NB4 (cell line): ENCODE measurements around the gene IGSF9B.

ENCODE experiments used
- DNase-seq: peaks from one replicate; pipeline ENCODE4 v3.0.0; 2010; ENCODE audit warnings: low read depth
- H3K4me3 ChIP-seq: one replicate; pipeline ENCODE4 v1.5.1; 2011; ENCODE audit warnings: mild to moderate bottlenecking, low read depth, low read length, moderate library complexity
- MYC ChIP-seq: IDR thresholded peaks from 2 replicates; pipeline ENCODE4 v1.6.1; 2011; ENCODE audit warnings: low read depth, low read length
- POLR2A ChIP-seq: IDR thresholded peaks from 2 replicates; pipeline ENCODE4 v1.6.1; 2011; ENCODE audit warnings: mild to moderate bottlenecking; ENCODE audit not compliant: insufficient read length; ENCODE audit errors: extremely low read depth
- TF ChIP-seq, protein P1 (sequence below): IDR thresholded peaks from 2 replicates; pipeline ENCODE4 v1.6.1; 2011; ENCODE audit warnings: low read depth, low read length
- TF ChIP-seq, protein P2 (sequence below): IDR thresholded peaks from one replicate; pipeline ENCODE4 v1.5.1; 2012; ENCODE audit warnings: low read depth, low read length

IGSF9B gene

DNA sequence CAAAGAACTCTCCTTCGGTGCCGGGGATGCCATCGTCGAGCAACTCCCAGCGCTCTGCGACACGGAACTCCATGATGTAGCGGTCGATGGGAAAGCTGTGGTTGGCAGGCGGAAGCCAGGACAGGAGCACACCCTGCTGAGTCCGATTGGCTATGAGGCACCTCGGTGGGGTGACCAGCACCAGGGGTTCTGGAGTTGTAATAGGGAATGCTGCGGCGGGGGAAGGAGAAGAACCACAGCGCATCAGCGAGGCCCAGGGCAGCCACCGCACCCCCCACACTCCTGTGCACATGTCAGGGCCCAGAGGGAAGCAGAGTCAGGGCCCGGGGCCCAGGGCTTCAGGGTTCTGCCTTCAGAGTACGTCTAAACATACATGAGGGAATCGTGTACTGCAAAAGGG is 31.0 kb downstream of the IGSF9B start:
- TF ChIP-seq POLR2A, result no peak
- no peak for TF ChIP-seq MYC
- TF ChIP-seq, protein P1, sequence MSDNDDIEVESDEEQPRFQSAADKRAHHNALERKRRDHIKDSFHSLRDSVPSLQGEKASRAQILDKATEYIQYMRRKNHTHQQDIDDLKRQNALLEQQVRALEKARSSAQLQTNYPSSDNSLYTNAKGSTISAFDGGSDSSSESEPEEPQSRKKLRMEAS, result no peak
- TF ChIP-seq, protein P2, sequence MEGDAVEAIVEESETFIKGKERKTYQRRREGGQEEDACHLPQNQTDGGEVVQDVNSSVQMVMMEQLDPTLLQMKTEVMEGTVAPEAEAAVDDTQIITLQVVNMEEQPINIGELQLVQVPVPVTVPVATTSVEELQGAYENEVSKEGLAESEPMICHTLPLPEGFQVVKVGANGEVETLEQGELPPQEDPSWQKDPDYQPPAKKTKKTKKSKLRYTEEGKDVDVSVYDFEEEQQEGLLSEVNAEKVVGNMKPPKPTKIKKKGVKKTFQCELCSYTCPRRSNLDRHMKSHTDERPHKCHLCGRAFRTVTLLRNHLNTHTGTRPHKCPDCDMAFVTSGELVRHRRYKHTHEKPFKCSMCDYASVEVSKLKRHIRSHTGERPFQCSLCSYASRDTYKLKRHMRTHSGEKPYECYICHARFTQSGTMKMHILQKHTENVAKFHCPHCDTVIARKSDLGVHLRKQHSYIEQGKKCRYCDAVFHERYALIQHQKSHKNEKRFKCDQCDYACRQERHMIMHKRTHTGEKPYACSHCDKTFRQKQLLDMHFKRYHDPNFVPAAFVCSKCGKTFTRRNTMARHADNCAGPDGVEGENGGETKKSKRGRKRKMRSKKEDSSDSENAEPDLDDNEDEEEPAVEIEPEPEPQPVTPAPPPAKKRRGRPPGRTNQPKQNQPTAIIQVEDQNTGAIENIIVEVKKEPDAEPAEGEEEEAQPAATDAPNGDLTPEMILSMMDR, result no peak
- H3K4me3 ChIP-seq, result no peak overlapping the region
- no peak for DNase-seq

DNA sequence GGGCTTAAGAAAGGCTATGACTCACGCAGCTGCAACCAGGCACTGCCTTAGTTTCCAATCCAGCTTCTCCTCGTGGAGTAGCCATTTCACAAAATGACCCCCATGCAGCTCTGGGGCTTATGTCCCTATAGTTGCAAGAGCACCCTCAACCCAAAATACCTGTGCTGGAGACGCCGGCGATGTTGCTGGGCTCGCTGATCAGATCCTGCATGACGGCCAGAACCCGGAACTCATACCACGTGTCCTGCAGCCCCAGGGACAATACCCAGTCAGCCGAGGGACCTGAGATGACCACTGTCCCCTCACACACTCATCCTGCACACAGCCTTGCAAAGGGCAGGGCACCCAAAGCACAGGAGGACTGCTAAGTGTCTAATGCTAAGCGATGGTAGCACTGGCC is 32.1 kb downstream of the IGSF9B start:
- DNase-seq, result no peak
- TF ChIP-seq, protein P1, result no peak
- no peak for TF ChIP-seq MYC
- TF ChIP-seq, protein P2, result no peak
- TF ChIP-seq POLR2A, result no peak
- H3K4me3 ChIP-seq, result no peak overlapping the region

DNA sequence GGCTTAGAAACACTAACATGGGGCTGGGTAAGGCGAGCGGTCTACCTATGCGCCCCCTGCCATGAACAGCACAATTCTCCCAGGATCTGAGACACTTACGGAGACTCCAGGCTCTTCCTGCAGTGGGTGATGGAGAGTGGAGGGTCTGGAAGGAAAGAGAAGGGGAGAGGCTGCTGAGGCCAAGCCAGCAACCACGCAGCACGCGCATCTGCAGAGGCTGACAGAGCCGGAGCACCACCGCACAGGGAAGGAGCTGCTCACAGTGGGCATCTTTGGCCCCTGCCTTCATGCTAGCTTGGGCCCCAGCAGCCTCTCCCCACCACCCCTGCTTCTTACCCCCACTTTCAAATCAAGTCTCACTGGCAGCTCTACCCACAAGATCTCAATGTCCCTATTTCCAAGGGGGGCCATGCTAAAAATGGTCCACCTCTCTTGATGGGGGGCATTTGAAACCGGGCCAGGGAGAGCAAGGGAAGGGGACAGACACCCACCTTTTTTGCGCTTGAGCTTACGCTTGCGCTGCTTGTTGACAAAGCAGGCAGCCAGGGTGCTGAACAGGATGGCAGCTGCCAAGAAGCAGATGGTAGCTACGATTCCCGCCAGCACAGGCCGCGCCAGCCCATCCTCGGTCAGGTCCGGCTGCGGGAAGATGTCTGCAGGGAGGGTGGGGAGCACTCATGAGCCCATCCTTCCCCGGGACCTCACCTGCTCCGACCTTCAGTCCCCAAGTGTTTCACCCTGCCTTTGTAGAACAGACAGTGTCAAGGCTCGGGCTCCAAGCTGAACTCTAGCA is 34.5 kb downstream of the IGSF9B start:
- no peak for DNase-seq
- H3K4me3 ChIP-seq, result no peak overlapping the region
- TF ChIP-seq, protein P2, result no peak
- TF ChIP-seq, protein P1, result no peak

DNA sequence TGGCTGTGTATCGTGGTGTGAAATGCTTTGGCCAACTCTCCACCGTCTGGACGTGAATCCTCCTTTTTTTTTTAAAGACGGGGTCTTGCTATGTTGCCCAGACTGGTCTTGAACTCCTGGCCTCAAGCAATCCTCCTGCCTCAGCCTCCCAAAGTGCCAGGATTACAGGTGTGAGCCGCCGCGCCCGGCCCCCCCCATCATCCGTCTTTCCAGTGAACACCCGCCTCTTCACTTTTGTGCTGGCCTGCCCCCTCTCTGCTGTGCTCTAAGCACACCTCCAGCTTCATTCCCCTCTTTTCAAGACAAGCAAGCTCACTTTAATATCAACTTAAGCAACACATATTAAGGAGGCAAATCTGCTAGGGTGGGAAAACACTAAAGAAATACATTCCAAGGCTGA is 35.3 kb downstream of the IGSF9B start:
- no peak overlapping the region for H3K4me3 ChIP-seq
- TF ChIP-seq, protein P1, result no peak
- TF ChIP-seq POLR2A (no peak), MYC (no peak)
- TF ChIP-seq, protein P2, result no peak

DNA sequence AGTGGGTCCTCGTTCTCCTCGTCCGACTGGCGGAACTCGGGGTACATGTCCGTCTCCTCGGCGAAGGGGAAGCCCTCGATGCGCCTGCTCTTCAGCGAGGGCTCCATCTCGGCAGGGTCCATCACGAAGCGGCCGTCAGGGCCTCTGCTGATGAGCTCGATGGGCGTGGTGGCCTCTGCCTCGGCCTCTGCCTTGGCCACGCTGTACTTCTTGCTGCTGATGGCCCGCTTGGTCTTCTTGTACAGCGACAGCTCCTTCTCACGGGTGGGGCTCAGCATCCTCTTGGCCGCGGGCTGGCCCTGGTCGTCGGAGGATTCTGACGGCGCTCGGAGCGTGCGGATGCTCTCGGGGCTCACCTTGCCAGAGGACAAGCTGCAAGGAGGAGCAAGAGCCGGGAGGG is 35.7 kb downstream of the IGSF9B start:
- no peak for TF ChIP-seq MYC
- TF ChIP-seq, protein P2, result no peak
- TF ChIP-seq, protein P1, result no peak
- no peak overlapping the region for H3K4me3 ChIP-seq
- DNase-seq, result no peak

More for the DNA sequence above, 35.3 kb downstream of the IGSF9B start:
- no peak for DNase-seq
